AG09309 (cell line): Measurements from ENCODE around the gene OMA1.
"Not testable (repeated sequence)": the region's sequence is repeated elsewhere in the genome, so short reads cannot be mapped to it uniquely, and the experiment has no call there.

ENCODE experiments used
- DNase-seq: peaks from one replicate; pipeline ENCODE4 v3.0.0-alpha.2; 2010; ENCODE audit warnings: low read depth
- H3K4me3 ChIP-seq: 2 replicates; pipeline ENCODE4 v1.5.1; 2011; ENCODE audit warnings: mild to moderate bottlenecking, low read depth, low read length, moderate library complexity; ENCODE audit not compliant: control insufficient read depth
- CTCF ChIP-seq: IDR thresholded peaks from 2 replicates; pipeline ENCODE4 v1.5.1; 2011; ENCODE audit warnings: mild to moderate bottlenecking, low read depth, low read length, inconsistent platforms; ENCODE audit not compliant: insufficient read depth, control insufficient read depth; ENCODE audit errors: missing control alignments

OMA1 gene

GRCh38 chr1:58587667-58588066 is 41.1 kb upstream of the OMA1 start:
- no peak for TF ChIP-seq CTCF
- no peak for DNase-seq
- H3K4me3 ChIP-seq = no peak overlapping the region

GRCh38 chr1:58586271-58586670 is 39.7 kb upstream of the OMA1 start:
- H3K4me3 ChIP-seq = no peak overlapping the region
- no peak for TF ChIP-seq CTCF
- no peak for DNase-seq

GRCh38 chr1:58585581-58586151 is 39.1 kb upstream of the OMA1 start:
- no peak for DNase-seq
- no peak for TF ChIP-seq CTCF

GRCh38 chr1:58585166-58585565 is 38.6 kb upstream of the OMA1 start:
- no peak overlapping the region for H3K4me3 ChIP-seq
- no peak for TF ChIP-seq CTCF
- no peak for DNase-seq

More at GRCh38 chr1:58585581-58586151, 39.1 kb upstream of the OMA1 start:
- no peak overlapping the region for H3K4me3 ChIP-seq

- H3K4me3 ChIP-seq = no peak overlapping the region
- no peak for TF ChIP-seq CTCF
- DNase-seq = peak; percentile 89
These were observed 37.8 kb upstream of the OMA1 start for GRCh38 chr1:58584082-58584895.

GRCh38 chr1:58583496-58583895 is 37.0 kb upstream of the OMA1 start:
- no peak for DNase-seq
- no peak overlapping the region for H3K4me3 ChIP-seq
- TF ChIP-seq CTCF = no peak

- DNase-seq, H3K4me3 ChIP-seq: not testable (repeated sequence)
These were observed 35.6 kb upstream of the OMA1 start for GRCh38 chr1:58582143-58582542.
